SU-DHL-6 (cell line): Measurements from ENCODE around the gene COQ5.
"Not testable (repeated sequence)": the region's sequence is repeated elsewhere in the genome, so short reads cannot be mapped to it uniquely, and the experiment has no call there.

Experiments used
- H2AFZ ChIP-seq: fragments of 200-600 bp; sonication (generic); 2 replicates; pipeline ENCODE4 v1.6.1; 2014; ENCODE audit warnings: low read depth, mild to moderate bottlenecking, moderate library complexity, mixed read lengths, antibody characterized with exemption, low read length; ENCODE audit not compliant: severe bottlenecking
- H3F3A ChIP-seq: fragments of 200-600 bp; shearing (Covaris generic); 2 replicates; pipeline ENCODE4 v1.6.0; 2016; ENCODE audit warnings: antibody characterized with exemption, mild to moderate bottlenecking; ENCODE audit not compliant: insufficient read depth
- H3K27ac ChIP-seq: fragments of 200-600 bp; sonication (generic); 2 replicates; pipeline ENCODE4 v1.5.1; 2016; ENCODE audit warnings: low read depth, mild to moderate bottlenecking, low read length, moderate library complexity, mixed read lengths
- H3K27me3 ChIP-seq: fragments of 200-600 bp; sonication (generic), shearing (Covaris generic); 2 replicates; pipeline ENCODE4 v1.6.0; 2014; ENCODE audit warnings: mild to moderate bottlenecking, low read length
- H3K36me3 ChIP-seq: fragments of 200-600 bp; sonication (generic); 2 replicates; pipeline ENCODE4 v1.6.1; 2014; ENCODE audit warnings: mild to moderate bottlenecking, low read length, mixed read lengths
- H3K4me2 ChIP-seq: fragments of 300-600, 200-600 bp; shearing (Covaris generic), sonication (generic); 2 replicates; pipeline ENCODE4 v1.6.0; 2014; ENCODE audit warnings: low read length, low read depth, mild to moderate bottlenecking; ENCODE audit not compliant: poor library complexity, severe bottlenecking
- H3K4me3 ChIP-seq: fragments of 200-600 bp; sonication (generic); 2 replicates; pipeline ENCODE4 v1.5.1; 2014; ENCODE audit warnings: antibody characterized with exemption, low read length, mild to moderate bottlenecking, mixed read lengths; ENCODE audit not compliant: insufficient read depth, poor library complexity, severe bottlenecking
- H3K79me2 ChIP-seq: fragments of 200-600 bp; sonication (generic); 2 replicates; pipeline ENCODE4 v1.6.1; 2014; ENCODE audit warnings: mild to moderate bottlenecking, low read length, moderate library complexity; ENCODE audit not compliant: insufficient read depth
- H3K9ac ChIP-seq: fragments of 200-600 bp; sonication (generic); 2 replicates; pipeline ENCODE4 v1.7.0; 2014; ENCODE audit warnings: mild to moderate bottlenecking, low read length
- H3K9me2 ChIP-seq: fragments of 200-600 bp; sonication (generic); replicated peaks from 2 replicates; pipeline ENCODE4 v1.6.1; 2014; ENCODE audit warnings: low read length; ENCODE audit not compliant: insufficient read depth
- H3K9me3 ChIP-seq: fragments of 200-600 bp; sonication (generic); 2 replicates; pipeline ENCODE4 v1.6.1; 2014; ENCODE audit warnings: low read length, mixed read lengths; ENCODE audit not compliant: insufficient read depth
- H4K20me1 ChIP-seq: fragments of 200-600 bp; sonication (generic); 2 replicates; pipeline ENCODE4 v1.6.1; 2014; ENCODE audit warnings: low read depth, mild to moderate bottlenecking, antibody characterized with exemption, low read length, moderate library complexity, mixed read lengths
- EZH2phosphoT487 ChIP-seq: fragments of 200-600 bp; sonication (generic), shearing (Covaris generic); conservative IDR thresholded peaks from 2 replicates; pipeline ENCODE4 v1.6.1; 2018; ENCODE audit warnings: mild to moderate bottlenecking, antibody characterized with exemption, low read length, moderate library complexity, mixed read lengths
- TF ChIP-seq, protein P1 (sequence below): fragments of 200-600 bp; sonication (generic); IDR thresholded peaks from one replicate; pipeline ENCODE4 v1.5.1; 2017; ENCODE audit warnings: antibody characterized with exemption, mild to moderate bottlenecking, low read length, moderate library complexity; ENCODE audit not compliant: insufficient read depth, poor library complexity, severe bottlenecking

COQ5 gene

DNA sequence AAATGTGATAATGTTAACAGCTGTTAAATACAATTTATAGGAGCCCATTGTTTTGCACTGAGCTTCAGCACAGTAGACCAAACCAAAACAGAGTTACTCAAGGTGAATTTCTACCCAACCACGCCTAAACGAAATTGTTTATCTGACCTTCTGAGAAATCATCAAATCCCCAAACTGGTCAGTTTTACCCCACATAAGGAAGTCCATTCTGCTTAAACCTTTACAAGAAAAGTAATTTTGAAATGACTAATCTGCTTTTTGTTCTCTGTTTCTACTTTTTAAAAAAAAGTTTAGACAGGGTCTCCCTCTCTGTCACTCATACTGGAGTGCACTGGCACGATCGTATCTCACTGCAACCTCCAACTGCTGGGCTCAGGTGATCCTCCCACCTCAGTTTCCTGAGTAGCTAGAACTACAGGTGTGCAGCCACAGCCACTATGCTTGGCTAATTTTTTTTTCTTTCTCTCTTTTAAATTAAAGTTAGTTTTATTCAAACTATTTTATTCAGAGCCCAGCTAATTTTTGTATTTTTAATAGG is 3.8 kb upstream of the COQ5 start:
- peaks cover 19% of the 10 kb centered on the region; the same call in 1 of the 2 replicates for H3F3A ChIP-seq
- H4K20me1 ChIP-seq = peaks cover 5% of the 10 kb centered on the region; the same call in 1 of the 2 replicates
- peak overlapping the region; percentile 9 for H3K4me2 ChIP-seq
- peaks cover 40% of the 10 kb centered on the region for H3K79me2 ChIP-seq
- H3K27ac ChIP-seq = peak overlapping the region; percentile 22; the same call in 1 of the 2 replicates
- no peaks in the 10 kb centered on the region for H3K36me3 ChIP-seq
- H3K9me2 ChIP-seq = no peaks in the 10 kb centered on the region
- no peak overlapping the region for H3K4me3 ChIP-seq
- no peak for TF ChIP-seq EZH2phosphoT487
- TF ChIP-seq, protein P1, sequence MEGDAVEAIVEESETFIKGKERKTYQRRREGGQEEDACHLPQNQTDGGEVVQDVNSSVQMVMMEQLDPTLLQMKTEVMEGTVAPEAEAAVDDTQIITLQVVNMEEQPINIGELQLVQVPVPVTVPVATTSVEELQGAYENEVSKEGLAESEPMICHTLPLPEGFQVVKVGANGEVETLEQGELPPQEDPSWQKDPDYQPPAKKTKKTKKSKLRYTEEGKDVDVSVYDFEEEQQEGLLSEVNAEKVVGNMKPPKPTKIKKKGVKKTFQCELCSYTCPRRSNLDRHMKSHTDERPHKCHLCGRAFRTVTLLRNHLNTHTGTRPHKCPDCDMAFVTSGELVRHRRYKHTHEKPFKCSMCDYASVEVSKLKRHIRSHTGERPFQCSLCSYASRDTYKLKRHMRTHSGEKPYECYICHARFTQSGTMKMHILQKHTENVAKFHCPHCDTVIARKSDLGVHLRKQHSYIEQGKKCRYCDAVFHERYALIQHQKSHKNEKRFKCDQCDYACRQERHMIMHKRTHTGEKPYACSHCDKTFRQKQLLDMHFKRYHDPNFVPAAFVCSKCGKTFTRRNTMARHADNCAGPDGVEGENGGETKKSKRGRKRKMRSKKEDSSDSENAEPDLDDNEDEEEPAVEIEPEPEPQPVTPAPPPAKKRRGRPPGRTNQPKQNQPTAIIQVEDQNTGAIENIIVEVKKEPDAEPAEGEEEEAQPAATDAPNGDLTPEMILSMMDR = no peak
- H3K9me3 ChIP-seq = no peaks in the 10 kb centered on the region
- H3K27me3 ChIP-seq = no peaks in the 10 kb centered on the region
- no peak overlapping the region for H2AFZ ChIP-seq
- no peak overlapping the region for H3K9ac ChIP-seq

DNA sequence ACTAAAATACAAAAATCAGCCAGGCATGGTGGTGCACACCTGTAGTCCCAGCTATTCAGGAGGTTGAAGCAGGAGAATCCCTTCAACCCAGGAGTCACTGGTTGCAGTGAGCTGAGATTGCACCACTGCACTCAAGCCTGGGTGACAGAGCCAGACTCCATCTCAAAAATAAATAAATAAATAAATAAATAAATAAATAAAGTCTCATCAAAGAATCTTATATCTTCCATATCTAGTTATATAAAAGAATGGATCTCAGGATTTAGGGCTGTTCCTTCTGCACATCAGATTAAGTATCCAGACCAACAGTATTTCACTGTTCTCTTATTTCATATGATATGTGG is 1.4 kb upstream of the COQ5 start:
- H3K4me2 ChIP-seq, H2AFZ ChIP-seq, H3K27ac ChIP-seq, H3K9me2 ChIP-seq, H3K36me3 ChIP-seq, H3K9ac ChIP-seq, H3K9me3 ChIP-seq, H3K4me3 ChIP-seq, H4K20me1 ChIP-seq, H3K27me3 ChIP-seq: not testable (repeated sequence)
- Histone ChIP-seq H3K79me2 (peaks cover 16% of the 10 kb centered on the region), H3F3A (peaks cover 20% of the 10 kb centered on the region)

DNA sequence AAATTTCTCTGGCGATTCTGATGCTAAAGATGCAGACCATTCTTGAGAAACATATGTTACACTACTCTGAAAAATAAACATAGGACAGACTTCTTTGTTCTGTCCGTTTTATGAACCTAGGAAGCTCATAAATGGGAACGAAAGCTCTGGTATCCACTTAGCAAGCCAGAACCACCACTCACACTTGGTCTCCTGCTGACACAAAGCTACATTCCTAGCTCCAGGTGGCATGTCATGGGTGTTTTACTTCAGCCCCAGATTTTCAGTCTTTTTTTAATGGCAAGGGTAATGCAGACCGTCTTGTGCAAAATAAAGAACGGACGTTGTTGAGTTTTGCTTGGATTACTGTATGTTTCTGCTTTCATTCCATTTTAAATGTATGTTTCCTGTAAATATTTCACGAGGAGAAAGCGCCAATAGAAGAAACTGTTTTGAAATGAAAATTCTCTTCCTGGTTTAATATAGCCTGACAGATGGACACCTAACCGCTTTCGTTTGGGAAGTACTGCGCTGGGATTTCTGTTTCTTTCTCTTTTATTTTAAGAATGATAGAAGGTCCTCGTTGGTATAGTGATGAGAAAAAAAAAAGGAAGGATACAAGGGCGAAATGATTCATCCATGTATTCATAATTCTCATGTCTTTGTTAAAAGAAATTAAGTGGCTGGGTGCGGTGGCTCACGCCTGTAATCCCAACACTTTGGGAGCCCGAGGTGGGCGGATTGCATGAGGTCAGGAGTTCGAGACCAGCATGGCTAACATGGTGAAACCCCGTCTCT is 871 bp upstream of the COQ5 start:
- Histone ChIP-seq H3K9me3 (no peaks in the 10 kb centered on the region), H3K9me2 (no peaks in the 10 kb centered on the region), H3K27ac (peak overlapping the region; percentile 19; the same call in 1 of the 2 replicates), H3K4me3 (peak overlapping the region; percentile 70), H3K9ac (peak overlapping the region; percentile 68), H3K4me2 (peak overlapping the region; percentile 93), H3K79me2 (peaks cover 10% of the 10 kb centered on the region), H4K20me1 (no peaks in the 10 kb centered on the region), H3F3A (peaks cover 15% of the 10 kb centered on the region), H3K27me3 (no peaks in the 10 kb centered on the region), H2AFZ (peak overlapping the region; percentile 93), H3K36me3 (no peaks in the 10 kb centered on the region)
- no peak for TF ChIP-seq EZH2phosphoT487
- TF ChIP-seq, protein P1 = no peak

DNA sequence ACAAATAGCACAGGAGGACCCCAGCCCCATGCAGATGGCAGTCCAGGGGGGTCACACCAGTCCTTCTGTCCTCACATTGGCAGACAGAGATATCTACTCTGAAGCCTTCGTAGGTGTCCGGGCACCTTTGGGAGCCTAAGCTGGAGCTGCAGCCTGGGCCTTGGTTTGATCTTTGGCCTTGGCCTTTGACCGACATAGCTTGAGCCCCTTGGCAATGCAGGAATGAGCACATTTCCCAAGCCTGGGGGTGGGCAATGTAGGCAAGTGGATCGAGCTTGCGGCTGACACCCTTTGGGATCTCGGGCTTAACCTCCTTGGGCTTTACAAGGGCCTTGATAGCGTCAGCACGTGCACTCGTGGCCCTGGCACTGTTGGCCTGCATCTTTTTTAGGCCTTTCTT is 6.4 kb downstream of the COQ5 start:
- H3K79me2 ChIP-seq = no peaks in the 10 kb centered on the region
- no peaks in the 10 kb centered on the region for H3K27me3 ChIP-seq
- H3K9me3 ChIP-seq = no peaks in the 10 kb centered on the region
- no peak overlapping the region for H3K9ac ChIP-seq
- H3F3A ChIP-seq = peaks cover 5% of the 10 kb centered on the region
- H3K27ac ChIP-seq = no peak overlapping the region
- H3K4me2 ChIP-seq = no peak overlapping the region
- TF ChIP-seq EZH2phosphoT487 = no peak
- TF ChIP-seq, protein P1 = no peak
- H2AFZ ChIP-seq = no peak overlapping the region
- H4K20me1 ChIP-seq = no peaks in the 10 kb centered on the region
- H3K36me3 ChIP-seq = no peaks in the 10 kb centered on the region
- H3K4me3 ChIP-seq = no peak overlapping the region
- H3K9me2 ChIP-seq = no peaks in the 10 kb centered on the region

DNA sequence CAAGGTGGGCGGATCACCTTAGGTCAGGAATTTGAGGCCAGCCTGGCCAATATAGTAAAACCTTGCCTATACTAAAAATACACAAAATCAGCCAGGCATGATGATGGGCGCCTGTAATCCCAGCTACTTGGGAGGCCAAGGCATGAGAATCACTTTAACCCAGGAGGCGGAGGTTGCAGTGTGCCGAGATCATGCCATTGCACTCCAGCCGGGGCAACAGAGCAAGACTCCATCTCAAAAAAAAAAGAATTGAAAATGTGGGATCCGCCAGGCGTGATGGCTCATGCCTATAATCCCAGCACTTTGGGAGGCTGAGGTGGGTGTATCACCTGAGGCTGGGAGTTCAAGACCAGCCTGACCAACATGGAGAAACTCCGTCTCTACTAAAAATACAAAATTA is 9.6 kb downstream of the COQ5 start:
- not testable (repeated sequence) for H3K36me3 ChIP-seq, H3K27me3 ChIP-seq, H4K20me1 ChIP-seq

More for the DNA sequence above, 9.6 kb downstream of the COQ5 start:
- not testable (repeated sequence) for H3K79me2 ChIP-seq, H2AFZ ChIP-seq, H3F3A ChIP-seq, H3K9ac ChIP-seq, H3K9me3 ChIP-seq, H3K4me2 ChIP-seq, H3K27ac ChIP-seq, H3K4me3 ChIP-seq, H3K9me2 ChIP-seq
